Measurements from ENCODE around the gene SGCD. TPM values are rescaled to one million over a fixed set of nuclear protein-coding genes. Genes with fewer than 3 reads are reported as not detected.

Gene SGCD
- total and polyA plus RNA-seq, 9 of the 15 experiments (the other 6 are each of a cell fraction or from before 2014, with no cell fraction given) = not detected

DNA sequence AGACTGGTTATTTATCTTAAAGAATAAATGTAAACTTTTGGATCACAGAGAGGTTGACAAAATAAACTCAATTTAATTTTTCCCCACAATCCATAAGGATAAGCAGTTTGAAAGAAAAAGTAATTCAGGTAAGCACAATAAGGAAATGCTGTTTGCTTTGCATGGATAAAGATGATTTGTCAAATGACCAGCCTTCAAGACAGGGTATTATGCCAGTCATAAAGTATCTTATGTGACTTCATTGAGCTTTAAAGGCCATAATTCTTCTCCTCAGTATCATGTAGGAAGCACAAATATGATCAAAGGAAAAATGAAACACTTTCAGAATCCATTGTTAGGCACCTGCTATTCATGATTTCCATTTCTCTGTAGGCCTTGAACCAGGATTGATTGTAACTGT lies 342.5 kb downstream of the SGCD start:
- Histone ChIP-seq H3K27me3 (ENCODE audit: control insufficient read depth in 2 of 2, insufficient read depth in 2 of 2, low read length in 2 of 2) (no peaks in the 10 kb centered on the region), H3K4me3 (no peak overlapping the region), H2AFZ (ENCODE audit: low read depth, low read length) (no peak overlapping the region), H3K4me2 (ENCODE audit: insufficient read depth, low read length) (no peak overlapping the region), H3K9ac (ENCODE audit: insufficient read depth in 1 of 2, low read depth in 2 of 2, low read length in 2 of 2) (no peak overlapping the region), H3K36me3 (ENCODE audit: control insufficient read depth, insufficient read depth, low read length) (no peaks in the 10 kb centered on the region), H3K9me1 (ENCODE audit: control insufficient read depth, insufficient read depth, low read length) (no peaks in the 10 kb centered on the region), H3K9me3 (replicated peaks; ENCODE audit: control insufficient read depth, insufficient read depth, low read depth, low read length) (no peaks in the 10 kb centered on the region), H4K20me1 (replicated peaks; ENCODE audit: control insufficient read depth, insufficient read depth, low read length) (no peaks in the 10 kb centered on the region), H3K4me1 (replicated peaks in 1 of 2; ENCODE audit: control insufficient read depth in 2 of 2, insufficient read depth in 2 of 2, low read length in 2 of 2) (no peaks in the 10 kb centered on the region), H3K27ac (ENCODE audit: extremely low read depth, low read depth, low read length) (no peak overlapping the region), H3K79me2 (ENCODE audit: control insufficient read depth, insufficient read depth, low read length) (no peaks in the 10 kb centered on the region)
- no TSS peak for BruUV-seq (replicated peaks)
- intact Hi-C loops (cut with micrococcal nuclease) (no loop called here), in situ Hi-C loops (cut with MboI) (no loop called here)
- no peak for ATAC-seq
- no peak for FAIRE-seq
- POLR2A ChIA-PET = no interaction called here
- CTCF ChIA-PET (ENCODE audit: low intra/inter-chr PET ratio) = no interaction called here
- DNase-seq (ENCODE audit: extremely low read depth in 1 of 4, low spot score in 3 of 4) = no peak
- TF ChIP-seq ZNF431 (CRISPR knock-in tag; IDR thresholded peaks at IDR 0.05) = no peak
- no peak for TF ChIP-seq UBTF (IDR thresholded peaks at IDR 0.05; ENCODE audit: borderline replicate concordance in 1 of 2, low read depth in 2 of 2, low read length in 2 of 2)
- TF ChIP-seq POLR3G (IDR thresholded peaks at IDR 0.05; ENCODE audit: extremely low read depth, insufficient read length, insufficient replicate concordance) = no peak
- TF ChIP-seq ZNF668 (CRISPR knock-in tag; IDR thresholded peaks at IDR 0.05) = no peak
- TF ChIP-seq, protein P1, sequence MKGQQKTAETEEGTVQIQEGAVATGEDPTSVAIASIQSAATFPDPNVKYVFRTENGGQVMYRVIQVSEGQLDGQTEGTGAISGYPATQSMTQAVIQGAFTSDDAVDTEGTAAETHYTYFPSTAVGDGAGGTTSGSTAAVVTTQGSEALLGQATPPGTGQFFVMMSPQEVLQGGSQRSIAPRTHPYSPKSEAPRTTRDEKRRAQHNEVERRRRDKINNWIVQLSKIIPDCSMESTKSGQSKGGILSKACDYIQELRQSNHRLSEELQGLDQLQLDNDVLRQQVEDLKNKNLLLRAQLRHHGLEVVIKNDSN (CRISPR knock-in tag; IDR thresholded peaks at IDR 0.05) = no peak
- TF ChIP-seq NONO (IDR thresholded peaks at IDR 0.05; ENCODE audit: low read depth in 2 of 2, low read length in 1 of 2) = no peak
- no peak for TF ChIP-seq NR2C1 (IDR thresholded peaks at IDR 0.05)
- no peak for TF ChIP-seq NR2C1 (tag; IDR thresholded peaks at IDR 0.05)
- TF ChIP-seq SRSF9 (IDR thresholded peaks at IDR 0.05; ENCODE audit: borderline replicate concordance, low read depth, low read length) = no peak
- TF ChIP-seq, protein P2, sequence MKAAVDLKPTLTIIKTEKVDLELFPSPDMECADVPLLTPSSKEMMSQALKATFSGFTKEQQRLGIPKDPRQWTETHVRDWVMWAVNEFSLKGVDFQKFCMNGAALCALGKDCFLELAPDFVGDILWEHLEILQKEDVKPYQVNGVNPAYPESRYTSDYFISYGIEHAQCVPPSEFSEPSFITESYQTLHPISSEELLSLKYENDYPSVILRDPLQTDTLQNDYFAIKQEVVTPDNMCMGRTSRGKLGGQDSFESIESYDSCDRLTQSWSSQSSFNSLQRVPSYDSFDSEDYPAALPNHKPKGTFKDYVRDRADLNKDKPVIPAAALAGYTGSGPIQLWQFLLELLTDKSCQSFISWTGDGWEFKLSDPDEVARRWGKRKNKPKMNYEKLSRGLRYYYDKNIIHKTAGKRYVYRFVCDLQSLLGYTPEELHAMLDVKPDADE (conservative IDR thresholded peaks at IDR 0.05; ENCODE audit: control insufficient read depth, low read depth, low read length) = no peak
- no peak for TF ChIP-seq RNF219 (CRISPR knock-in tag; IDR thresholded peaks at IDR 0.05)
- TF ChIP-seq SMARCB1 (IDR thresholded peaks at IDR 0.05; ENCODE audit: insufficient read length, low read depth) = no peak
- TF ChIP-seq CEBPG (CRISPR knock-in tag; IDR thresholded peaks at IDR 0.05) = no peak
- TF ChIP-seq CEBPG (tag; conservative IDR thresholded peaks at IDR 0.05 in 1 of 2, IDR thresholded peaks at IDR 0.05 in 1 of 2) = no peak
